ENCODE data around the gene ZNF234.
"Not testable (repeated sequence)": the region's sequence is repeated elsewhere in the genome, so short reads cannot be mapped to it uniquely, and the experiment has no call there.

ZNF234 gene

DNA sequence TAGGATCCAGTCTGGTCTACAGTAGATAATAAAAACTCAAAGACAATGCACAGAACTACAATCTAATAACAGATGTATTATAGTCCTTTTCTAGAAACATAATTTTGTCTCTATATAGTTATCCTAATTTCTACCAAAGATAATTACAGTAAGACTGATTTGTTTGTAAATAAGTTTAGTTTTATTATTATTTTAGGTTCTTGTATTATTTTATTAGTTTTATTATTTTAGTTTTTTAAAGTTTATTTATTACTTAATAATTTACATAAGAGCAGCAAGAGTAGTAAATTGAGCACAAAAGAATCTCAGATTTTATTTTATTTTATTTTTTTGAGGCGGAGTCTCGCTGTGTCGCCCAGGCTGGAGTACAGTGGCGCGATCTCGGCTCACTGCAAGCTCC is 48.7 kb downstream of the ZNF234 start:
- DNase-seq: no peak

- no peak for DNase-seq
These were observed 50.8 kb downstream of the ZNF234 start for GRCh38 chr19:44192127-44192526.

- no peak for DNase-seq
These were observed 55.4 kb downstream of the ZNF234 start for GRCh38 chr19:44196772-44197171.

DNA sequence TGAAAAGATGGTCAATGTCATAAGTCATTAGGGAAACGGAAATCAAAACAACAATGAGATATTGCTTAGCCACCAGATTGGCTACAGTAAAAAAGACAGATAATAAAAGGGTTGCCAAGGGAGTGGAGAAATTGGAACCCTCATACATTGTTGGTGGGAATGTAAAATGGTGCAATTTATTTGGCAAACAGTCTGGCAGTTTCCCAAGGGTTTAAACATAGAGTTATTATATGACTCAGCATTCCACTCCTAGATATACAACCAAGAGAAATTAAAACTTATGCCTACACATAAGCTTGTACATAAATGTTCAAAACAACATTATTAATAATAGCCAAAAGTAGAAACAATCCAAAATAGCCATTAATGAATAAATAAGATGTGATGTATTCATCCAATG is 61.1 kb downstream of the ZNF234 start:
- no peak for DNase-seq

- no peak for DNase-seq
These were observed 61.6 kb downstream of the ZNF234 start for GRCh38 chr19:44202974-44203373.

DNA sequence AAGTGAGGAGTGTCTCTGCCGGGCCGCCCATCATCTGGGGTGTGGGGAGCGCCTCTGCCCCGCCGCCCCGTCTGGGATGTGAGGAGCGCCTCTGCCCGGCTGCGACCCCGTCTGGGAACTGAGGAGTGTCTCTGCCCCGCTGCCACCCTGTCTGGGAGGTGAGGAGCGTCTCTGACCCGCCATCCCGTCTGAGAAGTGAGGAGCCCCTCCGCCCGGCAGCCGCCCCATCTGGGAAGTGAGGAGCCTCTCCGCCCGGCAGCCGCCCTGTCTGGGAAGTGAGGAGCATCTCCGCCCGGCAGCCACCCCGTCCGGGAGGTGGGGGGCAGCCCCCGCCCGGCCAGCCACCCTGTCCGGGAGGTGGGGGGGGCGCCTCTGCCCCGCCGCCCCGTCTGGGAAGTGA is 62.5 kb downstream of the ZNF234 start:
- not testable (repeated sequence) for DNase-seq

- DNase-seq: no peak
These were observed 63.4 kb downstream of the ZNF234 start for GRCh38 chr19:44204772-44205171.

DNA sequence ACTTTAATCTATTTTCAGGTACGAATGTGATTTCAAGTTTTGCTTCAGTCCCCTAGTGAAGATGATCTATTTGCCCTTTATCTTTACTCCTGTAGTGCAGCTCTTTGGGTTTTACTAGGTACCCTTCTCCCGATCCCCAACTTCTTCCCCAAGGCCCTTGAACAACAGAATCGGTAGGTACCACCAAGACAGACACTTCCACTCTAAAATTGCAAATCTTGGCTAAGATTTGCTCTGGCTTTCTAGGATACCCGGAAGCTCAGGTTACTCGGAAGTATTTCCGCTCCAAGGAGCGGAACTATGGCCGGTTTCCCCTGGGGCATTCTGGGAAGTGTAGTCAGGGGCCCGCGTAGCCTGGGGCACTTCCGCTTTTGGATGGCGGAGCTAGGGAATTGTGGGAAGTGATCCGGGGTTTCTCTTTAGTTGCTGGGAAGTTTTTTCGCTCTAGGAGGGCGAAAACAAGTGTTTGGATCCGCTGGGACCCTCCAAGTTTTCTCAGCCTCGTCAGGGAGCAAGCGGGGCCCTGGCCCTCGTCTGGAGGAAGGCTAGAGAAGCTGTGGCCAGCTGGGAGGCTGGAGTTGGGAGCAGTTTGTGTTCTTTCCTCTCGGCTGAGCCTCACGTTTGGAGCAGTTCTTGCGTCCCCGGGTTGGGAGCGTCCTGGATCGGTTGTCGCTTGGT is 65.9 kb downstream of the ZNF234 start:
- peak; percentile 86 for DNase-seq

Measured in CD4-positive, alpha-beta T cell treated with Interleukin-10 for 1 hour (primary cell).